GM18867 (cell line): ENCODE data around the gene JMJD8.
A peak's percentile ranks its signal among the peaks of the same experiment; 100 is the strongest.

Experiments
- ATAC-seq: cut with Tn5 transposase; IDR thresholded peaks from one replicate; pipeline ENCODE4 v1.9.1; 2021; ENCODE audit warnings: mild to moderate bottlenecking, moderate library complexity; ENCODE audit not compliant: unreplicated experiment

Gene JMJD8, protein sequence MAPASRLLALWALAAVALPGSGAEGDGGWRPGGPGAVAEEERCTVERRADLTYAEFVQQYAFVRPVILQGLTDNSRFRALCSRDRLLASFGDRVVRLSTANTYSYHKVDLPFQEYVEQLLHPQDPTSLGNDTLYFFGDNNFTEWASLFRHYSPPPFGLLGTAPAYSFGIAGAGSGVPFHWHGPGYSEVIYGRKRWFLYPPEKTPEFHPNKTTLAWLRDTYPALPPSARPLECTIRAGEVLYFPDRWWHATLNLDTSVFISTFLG

DNA sequence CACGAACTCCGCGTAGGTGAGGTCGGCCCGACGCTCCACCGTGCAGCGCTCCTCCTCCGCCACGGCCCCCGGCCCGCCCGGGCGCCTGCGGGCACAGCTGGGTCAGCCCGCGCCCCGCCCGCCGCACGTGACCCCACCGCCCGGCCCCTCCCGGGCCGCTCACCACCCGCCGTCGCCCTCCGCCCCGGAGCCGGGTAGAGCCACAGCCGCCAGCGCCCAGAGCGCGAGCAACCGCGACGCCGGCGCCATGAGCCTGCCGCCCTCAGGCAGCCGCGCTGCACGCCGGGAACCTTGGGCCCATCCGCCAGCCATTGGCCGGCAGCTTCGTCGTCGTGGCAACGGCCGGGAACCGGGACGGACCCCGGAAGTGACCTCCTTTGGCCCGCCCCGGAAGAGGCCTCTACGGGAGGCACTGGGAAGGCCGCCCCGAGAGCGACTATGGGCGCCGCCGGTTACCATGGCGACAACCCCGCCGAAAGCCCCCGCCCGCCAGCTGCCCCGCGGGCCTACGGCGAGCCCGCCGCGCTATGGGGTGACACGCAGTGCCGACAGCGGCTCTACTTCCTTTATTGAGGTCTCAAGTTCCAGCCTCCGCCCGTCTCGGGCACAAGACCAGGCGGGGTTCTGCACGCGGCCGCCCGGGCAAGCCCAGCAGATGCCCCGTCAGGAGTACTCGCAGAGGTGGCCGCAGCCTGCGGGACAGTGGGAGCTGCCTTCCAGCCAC lies at the start of gene JMJD8:
Gene JMJD8 (minus strand): TSS at position 264 of the 724 bp plus-strand sequence. CDS start 15 bp downstream, at position 249.
- ATAC-seq, result peak; percentile 68

DNA sequence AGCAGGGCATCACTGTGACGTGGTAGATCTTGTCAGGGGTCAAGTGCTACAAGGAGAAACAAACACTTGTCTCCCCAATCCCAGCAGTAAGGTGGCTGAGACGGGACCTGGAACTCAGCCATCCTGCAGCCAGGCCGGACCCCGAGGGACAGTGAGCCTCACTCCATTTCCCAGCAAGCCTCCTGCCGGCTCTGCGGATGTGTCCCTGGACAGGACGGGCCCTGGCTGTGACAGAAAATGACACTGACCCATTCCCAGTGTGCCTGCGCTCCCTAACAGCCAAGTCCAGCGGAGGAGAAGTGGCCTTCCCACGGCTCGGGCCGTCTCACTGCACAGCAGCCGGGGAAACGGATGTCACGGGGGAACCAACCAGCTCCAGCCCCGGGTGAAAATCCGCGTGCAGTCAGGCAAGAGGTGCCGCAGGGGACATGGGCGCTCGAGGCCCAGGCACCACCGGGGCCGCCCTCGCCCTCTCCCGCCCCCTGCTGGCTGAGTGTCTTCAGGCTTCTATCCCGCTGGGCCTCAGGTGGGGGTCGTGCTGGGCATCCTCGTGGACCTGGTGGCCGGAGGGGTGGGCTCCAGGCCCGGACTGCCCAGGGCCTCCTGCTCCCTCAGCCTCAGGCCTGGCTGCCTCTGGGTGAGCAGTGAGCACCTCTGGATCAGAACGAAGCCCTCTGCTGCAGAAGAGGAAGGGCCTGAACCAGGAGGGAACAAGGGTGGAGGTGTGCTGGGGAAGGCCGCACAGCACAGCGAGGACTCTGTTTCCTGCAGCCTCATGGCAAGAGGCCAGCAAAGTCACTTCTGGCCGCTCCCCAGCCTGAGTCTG lies 49.5 kb upstream of the JMJD8 start:
- ATAC-seq, result no peak

DNA sequence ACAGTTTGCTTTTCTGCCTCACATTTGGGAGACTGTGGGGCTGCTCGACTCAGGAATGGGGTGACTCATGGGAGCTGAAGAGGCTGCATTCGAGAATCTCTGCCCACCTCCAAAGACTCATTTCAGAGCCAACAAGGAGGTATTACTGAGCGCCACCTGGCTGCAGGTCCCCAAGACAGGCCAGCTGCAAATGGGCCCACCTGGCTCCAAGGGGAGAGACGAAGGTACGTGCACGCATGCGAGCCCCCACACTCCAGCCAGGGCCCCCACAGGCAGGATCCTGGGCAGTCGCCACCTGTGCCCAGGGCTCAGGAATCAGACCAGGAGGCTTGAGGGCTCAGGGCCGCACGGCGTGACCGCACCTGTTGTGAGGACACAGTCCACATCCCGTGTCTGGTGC lies 48.8 kb upstream of the JMJD8 start:
- ATAC-seq, result no peak

DNA sequence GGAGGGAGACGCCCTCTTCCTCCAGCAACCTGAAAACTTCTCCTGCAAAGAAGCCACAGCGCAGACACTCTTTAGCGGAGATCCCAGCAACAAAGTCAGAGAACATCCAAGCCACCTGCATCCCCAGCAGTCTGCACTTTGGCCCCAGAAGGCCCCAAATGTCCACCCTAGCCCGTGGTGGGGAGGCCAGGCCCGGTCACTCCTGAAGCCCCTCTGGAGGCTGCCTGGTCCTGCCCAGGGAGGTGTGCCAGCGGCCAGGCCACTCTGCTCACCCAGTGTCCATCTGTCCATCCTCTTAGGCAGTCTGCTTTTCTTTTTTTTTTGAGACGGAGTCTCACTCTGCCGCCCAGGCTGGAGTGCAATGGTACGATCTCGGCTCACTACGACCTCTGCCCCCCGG lies 48.2 kb upstream of the JMJD8 start:
- ATAC-seq, result no peak

DNA sequence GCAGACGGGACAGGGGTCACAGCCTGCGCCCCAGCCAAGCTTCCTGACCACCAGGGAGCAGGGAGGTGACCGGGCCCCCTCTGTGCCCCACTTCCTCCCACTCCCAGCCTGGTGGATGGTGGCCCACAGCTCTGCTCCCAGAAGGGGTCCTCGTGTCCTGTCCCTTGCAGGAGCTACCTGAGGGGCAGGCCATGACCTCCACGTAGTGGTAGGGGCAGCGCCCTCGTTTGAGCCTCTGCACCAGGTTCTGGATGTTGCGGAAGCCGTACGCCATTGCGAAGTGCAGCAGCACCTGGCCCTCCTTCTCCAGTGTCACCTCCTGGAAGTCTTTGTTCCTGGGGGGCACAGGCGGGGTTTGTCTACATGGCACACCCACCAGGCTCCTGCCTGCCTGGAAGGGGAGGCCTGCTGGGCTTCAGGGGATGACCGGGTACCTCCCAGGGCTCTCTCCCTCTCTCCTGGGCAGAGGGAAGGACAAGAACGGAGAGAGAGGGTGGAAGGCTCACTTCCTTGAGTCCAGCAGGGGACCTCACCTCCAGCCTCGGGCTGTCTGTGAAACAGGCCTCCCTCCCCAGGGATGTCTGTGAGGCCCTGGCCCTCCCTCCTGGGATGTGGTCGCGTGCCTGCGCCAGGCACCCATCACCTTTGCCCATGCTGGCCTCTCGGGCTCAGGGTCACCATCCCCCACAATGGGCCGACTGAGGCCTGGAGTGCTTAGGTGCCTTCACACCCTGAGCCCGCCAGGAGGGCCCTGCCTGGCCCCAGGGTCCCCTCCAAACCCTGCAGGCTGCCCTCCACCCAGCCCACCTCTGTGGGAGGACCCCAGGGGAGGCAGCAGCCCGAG lies 46.8 kb upstream of the JMJD8 start:
- no peak for ATAC-seq

DNA sequence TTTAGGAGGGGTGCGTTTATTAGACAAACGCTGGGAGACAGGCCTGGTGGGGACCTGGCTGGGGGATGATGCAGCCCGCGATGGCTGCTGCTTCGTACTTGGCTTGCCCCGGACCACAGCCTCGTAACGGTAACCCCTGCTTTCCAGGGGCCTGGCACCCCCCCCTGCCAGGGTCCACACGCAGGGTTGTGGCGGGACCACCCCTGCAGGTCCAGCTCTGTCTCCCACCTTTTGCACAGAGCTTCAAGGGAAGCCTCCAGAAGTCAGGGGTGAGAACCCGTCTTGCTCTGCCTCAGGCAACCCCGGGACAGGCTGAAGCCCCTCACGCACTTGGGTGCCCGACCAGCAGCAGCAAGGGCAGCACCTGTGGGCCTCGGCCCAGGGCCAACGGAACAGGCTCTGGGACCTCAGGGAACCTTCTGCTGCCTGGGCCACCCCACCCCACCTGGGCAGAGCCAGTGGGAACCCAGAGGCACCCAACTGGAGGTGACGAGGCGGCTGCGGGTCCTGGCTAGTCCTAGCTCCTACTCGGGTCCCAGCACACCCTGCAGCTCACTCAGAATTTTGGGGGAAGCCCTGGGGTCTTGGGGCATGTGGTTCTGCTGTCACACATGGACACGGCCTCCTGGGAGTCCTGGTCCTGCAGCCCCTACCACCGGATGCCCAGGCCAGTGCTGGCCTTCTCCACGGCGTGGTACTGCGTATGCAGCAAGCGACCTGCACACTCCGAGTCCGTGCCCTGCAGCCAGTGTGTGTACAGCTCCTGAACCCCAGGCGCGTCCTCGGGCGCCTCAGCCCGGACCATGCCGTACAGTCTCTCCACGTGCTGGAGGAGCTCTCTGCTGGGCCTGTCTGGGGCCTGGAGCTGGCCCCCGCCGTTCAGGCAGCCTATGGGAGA lies 45.9 kb upstream of the JMJD8 start:
- no peak for ATAC-seq

DNA sequence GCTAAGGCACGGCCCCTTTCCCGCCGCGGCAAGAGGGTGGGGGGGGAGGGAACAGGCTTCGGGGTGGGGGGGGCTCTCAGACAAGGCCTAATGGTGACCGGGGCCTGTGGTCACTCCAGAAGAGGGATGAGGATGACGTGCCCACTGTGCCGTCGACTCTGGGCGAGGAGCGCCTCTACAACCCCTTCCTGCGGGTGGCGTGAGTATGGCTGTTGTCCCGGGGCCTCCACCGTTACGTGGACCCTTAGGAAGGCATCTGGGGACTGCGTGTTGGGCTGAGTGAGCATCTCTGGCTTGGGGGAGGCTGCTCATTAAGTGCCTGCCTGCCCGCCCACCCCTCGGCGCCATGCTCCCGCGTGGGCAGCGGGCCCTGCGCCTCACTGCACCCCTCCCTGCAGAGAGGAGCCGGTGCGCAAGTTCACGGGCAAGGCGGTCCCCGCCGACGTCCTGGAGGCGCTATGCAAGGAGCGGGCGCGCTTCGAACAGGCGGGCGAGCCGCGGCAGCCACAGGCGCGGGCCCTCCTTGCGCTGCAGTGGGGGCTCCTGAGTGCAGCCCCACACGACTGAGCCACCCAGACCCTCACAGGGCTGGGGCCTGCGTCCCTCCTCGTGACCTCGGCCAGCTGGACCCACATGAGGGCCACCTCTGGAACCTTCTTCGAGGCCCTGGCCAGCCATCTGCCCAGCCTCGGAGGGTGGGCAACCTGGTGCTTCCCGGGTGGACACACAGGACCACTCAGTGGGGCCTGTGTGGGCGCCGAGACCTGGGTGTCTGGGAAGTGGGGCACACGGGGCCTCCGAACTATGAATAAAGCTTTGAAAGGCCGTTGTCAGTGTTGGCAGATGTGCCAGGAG lies 45.0 kb upstream of the JMJD8 start:
- ATAC-seq, result no peak

DNA sequence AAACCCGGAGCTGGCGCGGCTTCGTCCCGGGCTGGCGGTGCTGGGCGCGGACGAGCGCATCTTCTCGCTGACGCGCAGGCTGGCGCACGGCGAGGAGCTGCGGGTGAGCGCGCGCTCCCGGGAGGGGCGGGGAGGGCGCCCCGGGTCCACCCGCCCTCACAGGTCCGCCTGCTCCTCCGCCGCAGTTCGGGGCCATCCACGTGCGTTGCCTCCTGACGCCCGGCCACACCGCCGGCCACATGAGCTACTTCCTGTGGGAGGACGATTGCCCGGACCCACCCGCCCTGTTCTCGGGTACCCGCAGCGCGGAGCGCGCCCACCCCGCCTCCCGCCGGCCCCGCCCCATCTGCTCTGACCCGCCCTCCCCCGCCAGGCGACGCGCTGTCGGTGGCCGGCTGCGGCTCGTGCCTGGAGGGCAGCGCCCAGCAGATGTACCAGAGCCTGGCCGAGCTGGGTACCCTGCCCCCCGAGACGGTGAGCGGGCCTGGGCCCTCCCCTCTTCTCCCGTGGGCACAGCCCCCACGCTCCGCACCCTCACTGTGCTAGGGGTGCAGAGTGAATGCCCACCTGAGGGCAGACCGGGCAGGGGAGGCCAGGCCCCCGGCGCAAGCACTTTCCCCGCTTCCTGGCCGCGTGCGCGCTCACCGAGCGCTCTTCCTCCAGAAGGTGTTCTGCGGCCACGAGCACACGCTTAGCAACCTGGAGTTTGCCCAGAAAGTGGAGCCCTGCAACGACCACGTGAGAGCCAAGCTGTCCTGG lies 44.2 kb upstream of the JMJD8 start:
- peak; percentile 35 for ATAC-seq

DNA sequence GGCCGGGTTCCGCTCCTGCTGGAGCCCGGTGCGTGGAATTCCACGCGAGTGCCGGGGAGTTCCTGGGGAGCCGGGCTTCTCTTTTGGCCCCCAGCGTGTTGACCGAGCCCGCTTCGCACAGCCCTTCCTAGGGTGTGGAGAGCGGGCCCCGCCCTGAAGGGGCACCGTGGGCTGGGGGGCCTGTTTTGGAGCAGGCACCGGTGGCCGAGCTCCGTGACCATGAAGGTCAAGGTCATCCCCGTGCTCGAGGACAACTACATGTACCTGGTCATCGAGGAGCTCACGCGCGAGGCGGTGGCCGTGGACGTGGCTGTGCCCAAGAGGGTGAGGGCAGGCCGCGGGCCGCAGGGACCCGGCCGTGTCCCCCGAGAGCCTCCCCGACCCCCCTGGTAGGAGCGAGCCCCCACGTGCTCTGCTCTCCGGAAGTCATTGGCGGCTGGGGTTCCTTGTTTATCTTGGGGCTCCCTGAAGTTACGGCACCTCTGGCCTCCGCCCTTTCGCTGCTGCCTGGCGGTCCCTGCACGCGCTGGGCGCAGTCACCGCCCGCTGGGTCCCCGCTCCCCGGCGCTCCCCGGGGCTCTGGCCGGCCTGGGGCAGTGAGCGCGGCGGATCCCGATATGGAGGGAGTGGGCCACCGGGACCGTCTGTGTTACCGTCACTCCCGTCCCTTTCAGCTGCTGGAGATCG lies 43.3 kb upstream of the JMJD8 start:
- ATAC-seq, result peak; percentile 10

DNA sequence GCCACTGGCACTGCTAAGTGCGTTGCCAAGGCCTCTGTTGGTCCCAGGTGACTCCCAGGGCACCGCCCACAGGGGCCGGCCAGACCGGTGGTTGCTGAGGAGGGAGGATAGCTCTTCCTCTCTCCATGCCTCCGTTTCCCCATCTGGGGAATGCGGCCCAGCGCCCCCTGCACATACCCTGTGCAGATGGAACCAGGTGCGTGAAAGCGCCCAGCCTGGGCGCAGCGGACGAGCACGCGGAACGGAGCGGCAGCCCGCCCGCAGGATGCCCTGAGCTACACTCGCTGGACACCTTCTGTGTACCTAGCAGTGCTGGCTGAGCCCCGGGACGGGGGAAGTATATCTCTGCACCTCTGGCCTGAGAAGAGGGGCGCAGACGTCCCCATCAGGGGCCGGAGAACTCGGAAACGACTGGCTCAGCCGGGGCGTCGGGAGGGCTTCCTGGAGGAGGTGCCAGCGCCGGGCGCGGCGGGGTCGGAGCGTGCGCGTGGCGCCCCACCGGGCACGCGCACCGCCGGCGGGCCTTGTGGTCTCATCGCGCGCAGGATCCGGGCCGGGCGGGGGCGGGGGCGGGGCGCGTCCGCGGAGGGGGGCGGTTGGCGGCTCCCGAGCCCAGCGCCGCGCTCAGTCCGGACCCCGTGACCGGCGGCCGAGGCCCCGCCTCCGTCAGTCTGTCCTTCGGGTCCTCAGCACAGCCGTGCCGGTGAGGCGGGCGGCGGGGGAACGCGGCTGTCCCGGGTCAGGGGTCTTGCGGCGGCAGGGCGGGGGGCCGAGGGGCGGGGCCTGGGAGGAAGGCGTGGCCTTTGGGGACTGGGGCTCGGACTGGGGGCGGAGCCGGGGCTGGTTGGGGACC lies 42.5 kb upstream of the JMJD8 start, which contains the start of the genes CCDC78 and HAGHL:
Gene CCDC78 (minus strand): TSS at position 6 of the 853 bp plus-strand sequence. CDS start 76 bp downstream, outside the sequence.
Gene HAGHL (plus strand): TSS at position 669 of the 853 bp plus-strand sequence. CDS start 404 bp downstream, outside the sequence.
- peak; percentile 40 for ATAC-seq

DNA sequence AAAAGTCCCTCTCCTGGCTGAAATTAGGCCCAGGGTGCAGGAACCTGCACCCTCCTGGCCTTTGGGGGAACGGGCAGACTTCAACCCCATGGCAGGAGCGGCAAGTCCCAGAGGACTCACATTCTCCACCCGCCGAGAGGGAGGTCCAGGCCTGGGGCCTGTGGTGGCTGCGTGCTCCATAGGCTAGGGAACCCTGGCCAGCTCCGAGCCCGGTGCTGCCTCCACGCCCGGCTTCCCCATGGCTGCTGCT lies 42.0 kb upstream of the JMJD8 start:
- ATAC-seq, result no peak

DNA sequence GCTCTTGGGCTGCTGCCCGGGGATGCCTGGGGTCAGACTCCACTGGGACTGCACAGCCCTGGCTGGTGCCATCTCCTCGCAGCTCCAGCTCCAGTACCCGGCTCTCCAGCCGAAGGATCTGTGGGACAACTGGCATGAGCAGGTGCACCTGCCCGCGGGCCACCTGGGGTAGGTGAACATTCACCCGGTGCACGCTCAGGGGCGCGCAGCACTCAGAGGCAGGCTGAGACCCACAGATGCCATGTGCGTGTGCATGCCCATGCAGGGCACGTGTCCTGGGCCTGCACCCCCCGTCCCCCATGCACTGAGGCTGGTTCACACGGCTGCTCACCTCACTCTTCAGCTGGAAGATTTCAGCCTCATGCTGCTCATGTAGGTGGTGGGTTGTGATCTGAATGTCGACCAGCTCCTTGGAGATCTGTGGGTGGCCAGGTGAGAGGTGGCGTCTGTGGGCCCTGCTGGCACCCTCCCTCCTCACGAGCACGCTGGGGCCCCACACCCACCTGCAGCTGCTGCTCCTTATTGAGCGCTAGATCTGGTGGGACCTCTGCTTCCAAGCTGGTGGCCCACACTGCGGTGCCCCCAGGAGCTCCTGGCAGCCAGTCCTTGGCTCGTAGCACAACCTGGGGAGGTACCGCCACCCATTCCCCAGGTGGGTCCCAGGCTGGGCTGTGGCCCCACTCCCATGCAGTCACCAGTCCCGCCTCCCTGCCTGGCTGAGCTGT lies 41.5 kb upstream of the JMJD8 start:
- ATAC-seq, result no peak

DNA sequence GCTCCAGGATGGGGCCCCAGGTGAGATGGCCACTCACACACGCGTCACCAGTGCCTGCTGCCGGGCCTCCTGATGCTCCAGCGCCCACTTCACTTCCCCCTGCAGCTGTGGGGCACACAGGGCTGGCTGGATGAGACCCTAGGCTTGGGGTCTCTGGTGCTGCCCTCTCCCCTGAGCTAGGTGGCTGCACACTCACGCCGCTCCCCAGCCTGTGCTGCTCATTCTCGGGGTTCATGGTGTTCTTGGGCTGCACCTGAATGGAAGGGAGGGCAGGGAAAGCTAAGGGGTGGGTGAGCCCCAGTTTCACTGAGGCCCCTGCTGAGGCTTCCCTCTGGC lies 40.9 kb upstream of the JMJD8 start:
- ATAC-seq, result no peak

DNA sequence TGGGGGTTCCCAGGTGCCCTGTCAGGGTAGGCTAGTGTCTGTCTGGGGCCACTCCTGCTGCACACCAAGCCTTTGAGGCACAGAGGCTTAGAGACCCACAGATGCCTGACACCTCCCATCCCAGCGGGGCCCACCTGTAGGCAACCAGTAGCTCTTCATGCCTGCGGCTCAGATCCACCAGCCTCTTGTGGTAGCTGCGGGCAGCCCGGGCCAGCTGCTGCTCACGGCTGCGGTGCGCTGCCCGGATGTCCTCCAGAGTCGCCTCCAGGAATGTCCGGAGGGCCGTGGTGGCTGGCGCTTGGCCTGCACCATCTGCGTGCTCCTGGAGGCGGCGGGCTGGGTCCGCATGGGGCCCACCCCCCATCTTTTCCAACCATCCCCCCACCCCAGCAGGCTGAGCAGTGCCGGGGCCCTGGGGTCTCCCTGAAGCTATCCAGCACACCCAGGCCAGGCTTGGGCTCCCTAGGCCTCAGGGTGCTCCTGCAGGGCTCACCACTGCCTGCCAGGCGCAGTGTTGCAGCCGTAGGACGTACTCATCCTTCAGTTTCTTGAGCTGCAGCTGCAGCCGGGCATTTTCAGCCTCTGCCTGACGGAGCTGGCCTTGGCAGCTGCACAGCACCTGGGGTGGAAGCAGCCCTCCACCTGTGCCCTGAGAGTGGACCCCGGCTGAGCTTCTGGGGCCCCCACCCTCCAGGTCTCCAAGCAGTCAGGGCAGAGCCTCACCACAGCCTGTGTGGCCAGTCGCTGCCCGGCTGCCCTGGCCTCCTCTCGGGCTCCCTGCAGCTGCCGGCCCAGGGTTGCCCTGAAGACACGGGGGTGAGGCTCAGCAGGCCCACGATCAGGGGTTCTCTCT lies 40.3 kb upstream of the JMJD8 start:
- no peak for ATAC-seq

DNA sequence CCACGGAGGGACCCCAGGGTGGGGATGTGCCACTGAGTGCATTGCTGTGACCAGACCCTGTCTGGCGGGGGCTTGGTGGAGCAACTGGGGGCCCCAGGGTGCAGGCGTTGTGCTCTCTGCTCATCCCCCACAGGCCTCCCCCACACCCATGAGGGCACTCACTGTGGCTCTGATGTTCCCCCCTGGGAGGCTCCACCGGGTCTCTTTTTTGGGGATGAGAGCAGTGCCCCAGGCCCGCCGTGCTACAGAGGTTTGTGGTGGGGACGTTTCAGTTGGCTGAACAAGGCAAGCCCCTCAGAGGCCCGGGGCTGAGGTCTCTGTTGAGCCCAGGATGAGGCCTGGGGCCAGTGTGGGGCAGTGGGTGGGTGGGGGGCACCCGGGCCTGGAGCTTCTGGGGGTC lies 39.6 kb upstream of the JMJD8 start:
- ATAC-seq, result no peak
